T-helper 2 cell (primary cell): ENCODE results near the gene ARHGAP26.
A peak's percentile ranks its signal among the peaks of the same experiment; 100 is the strongest.
"Not testable (repeated sequence)": the region's sequence is repeated elsewhere in the genome, so short reads cannot be mapped to it uniquely, and the experiment has no call there.

Experiments used
- DNase-seq, 5 experiments: peaks; one replicate each; pipeline versions ENCODE4 v3.0.0 to v3.0.0-alpha.2; 2012 to 2022

ARHGAP26 gene

GRCh38 chr5:143065996-143066522 is 295.9 kb downstream of the ARHGAP26 start:
- peak in 1 of 5 experiments; percentile 11 for DNase-seq

GRCh38 chr5:143066556-143067281 is 296.5 kb downstream of the ARHGAP26 start:
- DNase-seq = peak in 2 of 5 experiments; percentile 5 to 74

GRCh38 chr5:143068712-143069111 is 298.5 kb downstream of the ARHGAP26 start:
- no peak for DNase-seq

- no peak for DNase-seq
Measured at GRCh38 chr5:143071927-143072326, 301.8 kb downstream of the ARHGAP26 start.

GRCh38 chr5:143072734-143073133 is 302.6 kb downstream of the ARHGAP26 start:
- DNase-seq = no peak

- no peak for DNase-seq
Measured at GRCh38 chr5:143073766-143074165, 303.6 kb downstream of the ARHGAP26 start.

GRCh38 chr5:143074414-143074996 is 304.3 kb downstream of the ARHGAP26 start:
- no peak for DNase-seq

- no peak for DNase-seq
Measured at GRCh38 chr5:143076377-143076776, 306.2 kb downstream of the ARHGAP26 start.

GRCh38 chr5:143077453-143078103 is 307.4 kb downstream of the ARHGAP26 start:
- DNase-seq = no peak

GRCh38 chr5:143078313-143078712 is 308.1 kb downstream of the ARHGAP26 start:
- DNase-seq = no peak

- no peak for DNase-seq
Measured at GRCh38 chr5:143078971-143079370, 308.8 kb downstream of the ARHGAP26 start.

GRCh38 chr5:143080407-143080806 is 310.2 kb downstream of the ARHGAP26 start:
- no peak for DNase-seq

- no peak for DNase-seq
Measured at GRCh38 chr5:143080982-143081381, 310.8 kb downstream of the ARHGAP26 start.

- DNase-seq = no peak
Measured at GRCh38 chr5:143083006-143083405, 312.8 kb downstream of the ARHGAP26 start.

GRCh38 chr5:143084407-143084806 is 314.2 kb downstream of the ARHGAP26 start:
- no peak for DNase-seq

- DNase-seq = no peak
Measured at GRCh38 chr5:143085319-143085917, 315.2 kb downstream of the ARHGAP26 start.

GRCh38 chr5:143086546-143086907 is 316.4 kb downstream of the ARHGAP26 start:
- DNase-seq = no peak

- no peak for DNase-seq
Measured at GRCh38 chr5:143086908-143087637, 316.9 kb downstream of the ARHGAP26 start.

GRCh38 chr5:143088702-143089101 is 318.5 kb downstream of the ARHGAP26 start:
- DNase-seq = not testable (repeated sequence)

- not testable (repeated sequence) for DNase-seq
Measured at GRCh38 chr5:143090044-143090443, 319.9 kb downstream of the ARHGAP26 start.

- DNase-seq = not testable (repeated sequence)
Measured at GRCh38 chr5:143092711-143093451, 322.7 kb downstream of the ARHGAP26 start.
